Neural progenitor cell (in vitro differentiated cells): Measurements from ENCODE around the gene RINL.

ENCODE experiments used
- CTCF ChIP-seq: fragments of 200-600 bp; sonication (generic); IDR thresholded peaks from 2 replicates; pipeline ENCODE4 v1.5.1; 2017; ENCODE audit warnings: antibody characterized with exemption, mild to moderate bottlenecking
- EZH2 ChIP-seq: fragments of 200-600 bp; sonication (generic); IDR thresholded peaks from 2 replicates; pipeline ENCODE4 v1.6.1; 2017; ENCODE audit warnings: antibody characterized with exemption, mild to moderate bottlenecking, moderate library complexity
- EZH2phosphoT487 ChIP-seq: fragments of 200-600 bp; sonication (generic); IDR thresholded peaks from 2 replicates; pipeline ENCODE4 v1.6.1; 2017; ENCODE audit warnings: antibody characterized with exemption

- TF ChIP-seq CTCF = no peak
- TF ChIP-seq EZH2phosphoT487 = no peak
- no peak for TF ChIP-seq EZH2
These were observed 25.6 kb downstream of the RINL start for GRCh38 chr19:38852231-38853044.
